GM12878 (cell line): ENCODE measurements around the gene RALGPS2. TPM values are rescaled to one million over a fixed set of nuclear protein-coding genes. Genes with fewer than 3 reads are reported as not detected.

Experiments used
- ATAC-seq: fragments of 200-7000 bp; cut with Tn5 transposase; 3 replicates; pipeline ENCODE4 v1.9.1; 2020; ENCODE audit warnings: mild to moderate bottlenecking, moderate library complexity
- BruUV-seq: library from RNA; stranded (reverse); fragments of 400-500 nt; replicated peaks from 2 replicates; lab custom pipeline; 2021; lab: Mats Ljungman, UMichigan
- CTCF ChIA-PET: fragments of 300-600 bp; sonication (Branson Sonifier 250); formaldehyde crosslinking; extraction: SDS; loops from one replicate; lab custom pipeline; 2021; ENCODE audit warnings: inconsistent platforms; lab: Yijun Ruan, JAX
- POLR2A ChIA-PET: fragments of 350-600 bp; formaldehyde crosslinking; extraction: SDS; loops from one replicate; lab custom pipeline; 2021; ENCODE audit warnings: inconsistent platforms; lab: Charles Lee
- RAD21 ChIA-PET: fragments of 300-600 bp; sonication (Branson Sonifier 250); formaldehyde crosslinking; loops from one replicate; lab custom pipeline; 2023; ENCODE audit warnings: antibody characterized with exemption; ENCODE audit not compliant: unreplicated experiment; lab: Charles Lee
- SMC1A ChIA-PET: fragments of 300-600 bp; sonication (Branson Sonifier 250); formaldehyde crosslinking; loops from one replicate; lab custom pipeline; 2023; ENCODE audit not compliant: unreplicated experiment, uncharacterized antibody; lab: Charles Lee
- DNase-seq: peaks from one replicate; pipeline ENCODE4 v3.0.0-alpha.2; 2011; ENCODE audit warnings: low read depth, low spot score
- FAIRE-seq: peaks from 3 replicates; lab custom pipeline; 2011; peaks lifted over from hg19 to GRCh38; lab: Jason Lieb, UNC
- H2AFZ ChIP-seq: 2 replicates; pipeline ENCODE4 v1.6.0; 2011; ENCODE audit warnings: low read depth, low read length, control low read depth; ENCODE audit not compliant: control insufficient read depth
- H3K27ac ChIP-seq: 2 replicates; pipeline ENCODE4 v1.5.1; 2011; ENCODE audit warnings: control low read depth; ENCODE audit not compliant: control insufficient read depth, insufficient read depth
- H3K27me3 ChIP-seq, 2 experiments: replicated peaks in 1 of 2; 2 replicates each; pipeline versions ENCODE4 v1.6.0 to v1.6.1; 2011; ENCODE audit warnings: low read length in 1 of 2; ENCODE audit not compliant: control insufficient read depth in 2 of 2, insufficient read depth in 2 of 2
- H3K36me3 ChIP-seq, 2 experiments: 2 replicates each; pipeline ENCODE4 v1.5.1; 2011; ENCODE audit warnings: low read length in 1 of 2; ENCODE audit not compliant: control insufficient read depth in 2 of 2, insufficient read depth in 2 of 2
- H3K4me1 ChIP-seq: 2 replicates; pipeline ENCODE4 v1.6.1; 2011; ENCODE audit warnings: mild to moderate bottlenecking, low read length, moderate library complexity, mixed read lengths; ENCODE audit not compliant: control insufficient read depth, insufficient read depth
- H3K4me2 ChIP-seq: 2 replicates; pipeline ENCODE4 v1.6.0; 2011; ENCODE audit warnings: control low read depth; ENCODE audit not compliant: control insufficient read depth, insufficient read depth
- H3K4me3 ChIP-seq: fragments of 200-600 bp; sonication (generic); 2 replicates; pipeline ENCODE4 v1.5.1; 2016
- H3K79me2 ChIP-seq: 2 replicates; pipeline ENCODE4 v1.6.0; 2011; ENCODE audit warnings: low read length; ENCODE audit not compliant: control insufficient read depth, insufficient read depth
- H3K9ac ChIP-seq: 2 replicates; pipeline ENCODE4 v1.8.0; 2011; ENCODE audit warnings: low read length, control low read depth, mixed read lengths; ENCODE audit not compliant: control insufficient read depth, insufficient read depth
- H3K9me3 ChIP-seq: replicated peaks from 3 replicates; pipeline ENCODE4 v1.5.1; 2011; ENCODE audit warnings: mild to moderate bottlenecking, low read length; ENCODE audit not compliant: control insufficient read depth, insufficient read depth
- H4K20me1 ChIP-seq: 2 replicates; pipeline ENCODE4 v1.6.0; 2011; ENCODE audit not compliant: control insufficient read depth, insufficient read depth
- EGR1 ChIP-seq, 2 experiments: IDR thresholded peaks; 1 replicate in 1 of 2; 2 replicates in 1 of 2; pipeline ENCODE4 v1.6.1; 2011 to 2012; ENCODE audit warnings: low read depth in 2 of 2, low read length in 2 of 2, borderline replicate concordance in 1 of 2, mild to moderate bottlenecking in 1 of 2, moderate library complexity in 1 of 2
- LARP7 ChIP-seq: fragments of 450-650 bp; IDR thresholded peaks from 2 replicates; pipeline ENCODE4 v1.6.1; 2017; ENCODE audit warnings: mild to moderate bottlenecking
- NFYB ChIP-seq: IDR thresholded peaks from 2 replicates; pipeline ENCODE4 v1.6.1; 2011; ENCODE audit warnings: low read depth, mild to moderate bottlenecking, low read length, improper control_type of control experiment, moderate library complexity; ENCODE audit not compliant: insufficient read depth
- RELA ChIP-seq: fragments of 450-650 bp; IDR thresholded peaks from 2 replicates; pipeline ENCODE4 v1.8.0; 2014; ENCODE audit warnings: borderline replicate concordance; ENCODE audit not compliant: partially characterized antibody
- RFX5 ChIP-seq: IDR thresholded peaks from 2 replicates; pipeline ENCODE4 v1.6.1; 2011; ENCODE audit warnings: low read depth, low read length, improper control_type of control experiment
- TAF1 ChIP-seq: IDR thresholded peaks from 2 replicates; pipeline ENCODE4 v1.6.1; 2011; ENCODE audit warnings: mild to moderate bottlenecking, low read depth, low read length, borderline replicate concordance
- YY1 ChIP-seq: IDR thresholded peaks from 2 replicates; pipeline ENCODE4 v1.6.1; 2011; ENCODE audit warnings: low read depth, mild to moderate bottlenecking, low read length
- ZNF217 ChIP-seq: fragments of 450-650 bp; IDR thresholded peaks from 2 replicates; pipeline ENCODE4 v1.6.1; 2017; ENCODE audit warnings: antibody characterized with exemption, mild to moderate bottlenecking
- ZNF384 ChIP-seq: IDR thresholded peaks from 2 replicates; pipeline ENCODE4 v1.6.1; 2012; ENCODE audit warnings: low read depth, mild to moderate bottlenecking, low read length, improper control_type of control experiment, borderline replicate concordance
- ZZZ3 ChIP-seq: IDR thresholded peaks from 2 replicates; pipeline ENCODE4 v1.6.1; 2011; ENCODE audit warnings: low read depth; ENCODE audit not compliant: control insufficient read depth, insufficient read length
- WGBS: methylation state at CpG from one replicate; pipeline ENCODE4 v1.1.6; 2016; ENCODE audit warnings: low lambda C conversion rate; ENCODE audit not compliant: insufficient replicate concordance, insufficient coverage; ENCODE audit errors: missing lambda C conversion rate; 5-methylcytosine and 5-hydroxymethylcytosine counted together
- in situ Hi-C: fragments of 300-500 bp; cut with MboI; formaldehyde crosslinking; loops from 9 replicates; pipeline ENCODE4 v1.14.3; 2018; ENCODE audit warnings: mixed read lengths
- intact Hi-C: fragments of 100-400 bp; cut with micrococcal nuclease; formaldehyde crosslinking; loops from one replicate; pipeline ENCODE4 v1.14.2; 2022; ENCODE audit not compliant: unreplicated experiment
- polyA plus RNA-seq, 11 experiments: library from polyadenylated mRNA; depleted of rRNA in 4 of 11; unstranded in 6 of 11; stranded (reverse) in 5 of 11; fragments of >200 nt; fragmentation: Nextera tagmentation in 4 of 11; fragmentation: Illumina TruSeq in 1 of 11; extraction: Ambion mirVana in 4 of 11; extraction: Trizol in 1 of 11; gene quantifications; 1 replicate in 1 of 11; 2 replicates in 10 of 11; pipeline versions ENCODE4 v1.2.1 to v1.2.3, GENCODE V29; 2011 to 2016; ENCODE audit warnings: inconsistent platforms in 2 of 11, missing spikeins in 2 of 11, low read depth in 1 of 11
- total RNA-seq, 4 experiments: library from RNA; depleted of rRNA in 3 of 4; stranded (reverse); fragments of >200 nt in 3 of 4; fragmentation: Illumina TruSeq in 1 of 4; extraction: Trizol in 1 of 4; gene quantifications; 2 replicates each; pipeline versions ENCODE4 v1.2.1 to v1.2.3, GENCODE V29; 2013 to 2021
- TF ChIP-seq, protein P1 (sequence below): fragments of 450-650 bp; IDR thresholded peaks from 2 replicates; pipeline ENCODE4 v1.6.1; 2016; ENCODE audit warnings: mild to moderate bottlenecking
- TF ChIP-seq, protein P2 (sequence below): IDR thresholded peaks from 2 replicates; pipeline ENCODE4 v1.6.1; 2012; ENCODE audit warnings: low read length, inconsistent platforms

RALGPS2 gene
- total and polyA plus RNA-seq, 10 of the 15 experiments (the other 5 are each of a cell fraction or from before 2014, with no cell fraction given), result 0.08 to 3.7 (median 0.50) TPM

DNA sequence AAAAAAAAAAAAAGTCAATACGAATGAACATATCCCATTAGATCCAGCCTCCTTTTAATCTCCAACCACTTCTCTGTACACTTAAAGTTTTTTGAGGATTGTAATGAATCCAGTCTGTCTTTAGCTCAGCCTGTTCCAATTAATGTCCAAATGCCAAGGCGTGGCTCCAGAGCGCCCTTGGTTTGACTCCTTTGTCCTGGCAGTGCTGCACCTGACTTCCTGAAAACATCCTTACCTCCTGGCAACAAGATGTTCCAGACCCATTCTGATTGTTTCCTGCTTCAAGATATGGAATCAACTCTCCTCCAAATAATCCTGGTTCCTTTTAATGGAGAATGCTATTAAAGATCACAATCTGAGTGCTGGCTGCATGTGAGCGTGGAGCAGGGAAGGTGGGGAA, 226.6 kb downstream of the RALGPS2 start:
- RAD21 ChIA-PET, result no interaction called here
- POLR2A ChIA-PET, result no interaction called here
- H3K4me3 ChIP-seq, result no peak overlapping the region
- H3K4me2 ChIP-seq, result no peak overlapping the region
- ATAC-seq, result no peak
- intact Hi-C loops (no loop called here), in situ Hi-C loops (no loop called here)
- H3K9ac ChIP-seq, result no peak overlapping the region
- no peak overlapping the region for H2AFZ ChIP-seq
- H3K9me3 ChIP-seq, result no peaks in the 10 kb centered on the region
- H3K27ac ChIP-seq, result no peak overlapping the region
- DNase-seq, result no peak
- no peaks in the 10 kb centered on the region for H3K79me2 ChIP-seq
- H3K27me3 ChIP-seq, result peaks cover 0 to 3% of the 10 kb centered on the region in 2 experiments; a peak in 1 of 4 replicates
- no peaks in the 10 kb centered on the region for H3K4me1 ChIP-seq
- H4K20me1 ChIP-seq, result no peaks in the 10 kb centered on the region
- FAIRE-seq, result no peak
- no TSS peak for BruUV-seq
- SMC1A ChIA-PET, result no interaction called here
- TF ChIP-seq RFX5 (no peak), YY1 (no peak), ZZZ3 (no peak)
- CTCF ChIA-PET, result no interaction called here
- no peaks in the 10 kb centered on the region for H3K36me3 ChIP-seq
- 91% methylated on average over 4 of the region's 4 CpGs for WGBS

DNA sequence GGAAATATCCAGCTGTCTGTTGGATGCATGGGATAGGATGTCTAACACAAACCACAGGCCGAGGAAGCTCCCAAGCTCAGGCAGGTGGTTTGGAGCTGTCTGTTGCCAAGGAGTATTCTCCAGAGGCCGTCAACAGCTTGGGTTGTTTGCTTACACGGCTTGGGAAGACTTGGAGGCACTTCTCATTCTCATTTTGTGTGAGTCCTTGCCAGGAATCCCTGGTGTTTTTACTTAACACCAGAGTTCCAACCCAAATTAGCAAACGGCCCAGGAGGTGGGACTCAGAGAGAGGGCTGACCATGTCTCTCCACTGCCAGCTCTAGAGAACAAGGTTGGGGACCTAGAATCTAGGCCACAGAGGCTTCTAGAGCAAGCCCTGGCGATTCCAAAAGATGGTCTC, 228.0 kb downstream of the RALGPS2 start:
- Histone ChIP-seq H3K4me2 (no peak overlapping the region), H3K9ac (no peak overlapping the region), H3K79me2 (no peaks in the 10 kb centered on the region), H3K9me3 (no peaks in the 10 kb centered on the region), H3K36me3 (no peaks in the 10 kb centered on the region), H2AFZ (no peak overlapping the region)
- no TSS peak for BruUV-seq
- FAIRE-seq, result no peak
- 5% methylated on average over 5 of the region's 5 CpGs for WGBS
- TF ChIP-seq LARP7 (no peak), NFYB (no peak), ZNF217 (no peak), ZNF384 (no peak), TAF1 (no peak), EGR1 (IDR thresholded peaks at IDR 0.05; ENCODE audit: borderline replicate concordance in 1 of 2, low read depth in 2 of 2, low read length in 2 of 2) (no peak), RELA (no peak)
- TF ChIP-seq, protein P1, sequence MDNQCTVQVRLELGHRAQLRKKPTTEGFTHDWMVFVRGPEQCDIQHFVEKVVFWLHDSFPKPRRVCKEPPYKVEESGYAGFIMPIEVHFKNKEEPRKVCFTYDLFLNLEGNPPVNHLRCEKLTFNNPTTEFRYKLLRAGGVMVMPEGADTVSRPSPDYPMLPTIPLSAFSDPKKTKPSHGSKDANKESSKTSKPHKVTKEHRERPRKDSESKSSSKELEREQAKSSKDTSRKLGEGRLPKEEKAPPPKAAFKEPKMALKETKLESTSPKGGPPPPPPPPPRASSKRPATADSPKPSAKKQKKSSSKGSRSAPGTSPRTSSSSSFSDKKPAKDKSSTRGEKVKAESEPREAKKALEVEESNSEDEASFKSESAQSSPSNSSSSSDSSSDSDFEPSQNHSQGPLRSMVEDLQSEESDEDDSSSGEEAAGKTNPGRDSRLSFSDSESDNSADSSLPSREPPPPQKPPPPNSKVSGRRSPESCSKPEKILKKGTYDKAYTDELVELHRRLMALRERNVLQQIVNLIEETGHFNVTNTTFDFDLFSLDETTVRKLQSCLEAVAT, result no peak
- TF ChIP-seq, protein P2, sequence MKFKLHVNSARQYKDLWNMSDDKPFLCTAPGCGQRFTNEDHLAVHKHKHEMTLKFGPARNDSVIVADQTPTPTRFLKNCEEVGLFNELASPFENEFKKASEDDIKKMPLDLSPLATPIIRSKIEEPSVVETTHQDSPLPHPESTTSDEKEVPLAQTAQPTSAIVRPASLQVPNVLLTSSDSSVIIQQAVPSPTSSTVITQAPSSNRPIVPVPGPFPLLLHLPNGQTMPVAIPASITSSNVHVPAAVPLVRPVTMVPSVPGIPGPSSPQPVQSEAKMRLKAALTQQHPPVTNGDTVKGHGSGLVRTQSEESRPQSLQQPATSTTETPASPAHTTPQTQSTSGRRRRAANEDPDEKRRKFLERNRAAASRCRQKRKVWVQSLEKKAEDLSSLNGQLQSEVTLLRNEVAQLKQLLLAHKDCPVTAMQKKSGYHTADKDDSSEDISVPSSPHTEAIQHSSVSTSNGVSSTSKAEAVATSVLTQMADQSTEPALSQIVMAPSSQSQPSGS, result no peak
- TF ChIP-seq, all 136 proteins: peak for 0
- DNase-seq, result no peak
- intact Hi-C loops (no loop called here), in situ Hi-C loops (no loop called here)
- Histone ChIP-seq H3K27ac (no peak overlapping the region), H3K4me1 (no peaks in the 10 kb centered on the region), H3K4me3 (no peak overlapping the region), H3K27me3 (peaks cover 0 to 3% of the 10 kb centered on the region in 2 experiments; a peak in 1 of 4 replicates), H4K20me1 (no peaks in the 10 kb centered on the region)
- ChIA-PET SMC1A (no interaction called here), POLR2A (no interaction called here), CTCF (no interaction called here), RAD21 (no interaction called here)
- no peak for ATAC-seq
